UCSD-AML1 (cell line): Measurements from ENCODE around the gene CREBBP.
A peak's percentile ranks its signal among the peaks of the same experiment; 100 is the strongest.
"Not testable (repeated sequence)": the region's sequence is repeated elsewhere in the genome, so short reads cannot be mapped to it uniquely, and the experiment has no call there.

ENCODE experiments used
- DNase-seq: peaks from one replicate; lab custom pipeline; 2025; ENCODE audit not compliant: unreplicated experiment; lab: John Stamatoyannopoulos, UW

Gene CREBBP

DNA sequence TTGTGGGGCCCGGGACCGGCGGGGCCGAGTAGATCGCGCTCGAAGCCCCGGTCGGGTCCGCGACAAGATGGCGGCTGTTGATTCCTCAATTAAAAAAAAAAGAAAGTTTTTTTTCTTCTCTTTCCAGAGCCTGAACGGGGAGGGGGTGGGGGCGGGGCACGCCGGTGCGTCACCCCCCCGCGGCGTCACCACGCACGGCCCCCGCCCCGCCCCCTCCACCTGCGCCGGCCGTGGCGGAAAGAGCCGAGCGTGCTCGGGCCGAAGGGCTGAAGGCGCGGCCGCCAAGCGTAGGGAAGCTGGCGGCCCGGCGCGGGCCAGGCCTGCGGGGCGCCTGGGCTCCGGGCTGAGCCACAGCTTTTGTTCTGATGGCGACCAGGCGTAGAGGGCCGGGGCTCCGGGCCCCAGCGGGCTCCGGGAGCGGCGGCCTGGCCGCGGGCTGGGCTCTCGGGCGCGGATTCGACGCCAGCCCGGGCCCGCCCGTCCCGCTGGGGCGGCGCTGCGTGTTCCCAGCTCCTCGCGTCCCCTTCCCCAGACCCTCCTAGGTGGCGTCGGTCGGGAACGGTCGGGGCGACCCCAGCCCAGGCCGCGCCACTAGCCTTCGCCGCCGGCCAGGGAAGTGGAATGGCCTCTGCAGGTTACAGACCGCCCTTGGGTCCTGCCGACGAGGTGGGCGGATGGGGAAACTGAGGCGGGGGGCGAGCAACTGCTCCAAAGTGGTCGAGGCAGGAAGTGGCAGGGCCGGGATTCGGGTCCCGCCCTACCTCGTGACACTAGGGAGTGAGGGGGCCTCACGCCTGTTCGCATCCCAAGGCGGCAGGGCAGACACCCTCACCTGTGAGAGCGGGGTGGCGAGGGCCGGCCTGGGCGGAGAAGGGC is at the start of gene CREBBP:
Gene CREBBP, minus strand, starts transcription at position 91 of the 876 bp plus-strand sequence. CDS start 797 bp downstream, outside the sequence.
- DNase-seq: peak; percentile 93

DNA sequence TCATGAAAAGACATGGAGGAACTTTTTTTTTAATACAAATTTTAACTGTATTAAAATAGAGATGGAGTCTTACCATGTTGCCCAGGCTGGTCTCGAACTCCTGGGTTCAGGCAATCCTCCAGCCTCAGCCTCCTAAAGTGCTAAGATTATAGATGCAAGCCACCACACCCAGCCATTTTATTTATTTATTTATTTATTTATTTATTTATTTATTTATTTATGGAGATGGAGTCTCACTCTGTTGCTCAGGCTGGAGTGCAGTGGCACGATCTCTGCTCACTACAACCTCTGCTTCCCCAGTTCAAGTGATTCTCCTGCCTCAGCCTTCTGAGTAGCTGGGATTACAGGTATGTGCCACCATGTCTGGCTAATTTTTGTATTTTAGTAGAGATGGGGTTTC is 46.6 kb upstream of the CREBBP start:
- DNase-seq: not testable (repeated sequence)

- no peak for DNase-seq
These were observed 44.2 kb upstream of the CREBBP start for GRCh38 chr16:3924763-3925162.

DNA sequence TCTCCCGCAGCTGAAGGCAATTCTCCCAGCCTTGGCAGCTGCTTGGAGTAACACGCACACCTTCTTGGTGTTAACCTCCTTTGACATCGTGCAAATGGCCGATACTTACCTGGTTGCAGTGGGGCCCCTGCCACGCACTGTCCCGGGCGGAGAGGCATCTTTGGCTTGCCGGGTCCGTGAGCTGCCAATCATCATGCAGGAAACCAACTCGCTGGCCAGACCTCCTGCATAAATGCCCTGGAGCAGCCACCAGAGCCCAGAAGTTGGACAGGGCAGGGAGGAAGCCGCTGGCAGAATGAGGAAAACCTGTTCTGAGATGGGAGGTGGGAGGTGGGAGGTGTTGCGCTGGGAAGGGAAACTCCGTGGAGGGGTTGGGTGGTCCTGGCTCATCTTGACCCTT is 41.7 kb upstream of the CREBBP start:
- DNase-seq: no peak

- no peak for DNase-seq
These were observed 39.7 kb upstream of the CREBBP start for GRCh38 chr16:3920206-3920605.

GRCh38 chr16:3919413-3919812 is 38.9 kb upstream of the CREBBP start:
- no peak for DNase-seq

DNA sequence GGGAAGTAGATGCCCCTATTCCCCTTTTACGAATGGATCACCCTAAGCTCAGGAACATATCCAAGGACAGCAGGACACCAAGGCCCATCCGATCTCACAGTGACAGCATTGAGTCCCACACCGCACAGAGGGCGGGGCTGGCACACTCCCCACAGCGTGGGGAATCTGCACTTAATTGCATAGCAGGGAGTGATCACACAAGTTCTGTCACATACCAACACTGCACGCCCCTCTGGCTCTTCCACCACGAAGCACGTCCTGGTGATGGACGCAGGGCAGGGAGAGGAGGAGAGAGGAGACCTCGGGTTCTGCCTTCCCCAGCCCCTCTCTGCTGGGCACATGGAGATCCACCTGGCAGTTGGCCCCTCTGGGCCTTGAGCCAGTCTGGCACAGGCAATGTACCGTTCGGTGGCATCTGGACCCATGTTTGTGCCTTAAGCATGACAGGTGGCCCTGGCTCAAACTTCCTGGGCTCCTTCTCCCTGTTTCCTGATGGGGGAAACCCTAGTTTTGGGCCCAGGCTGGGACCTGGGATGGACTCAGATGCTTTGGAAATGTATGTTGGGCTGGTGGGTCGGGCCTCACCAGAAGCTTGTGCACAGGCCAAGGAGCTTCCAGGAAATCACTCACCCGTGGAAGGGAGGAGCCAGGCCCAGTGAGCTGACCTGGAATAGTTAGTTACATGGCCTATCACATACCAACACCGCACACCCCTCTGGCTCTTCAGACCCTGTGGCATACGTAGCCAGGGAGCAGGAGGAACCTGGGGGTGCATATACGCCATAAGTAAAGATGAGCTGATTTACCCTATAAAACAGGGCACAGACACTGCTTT is 35.1 kb upstream of the CREBBP start:
- DNase-seq: no peak

- DNase-seq: no peak
These were observed 32.4 kb upstream of the CREBBP start for GRCh38 chr16:3912897-3913296.

- no peak for DNase-seq
These were observed 31.9 kb upstream of the CREBBP start for GRCh38 chr16:3912373-3912772.

- DNase-seq: not testable (repeated sequence)
These were observed 31.2 kb upstream of the CREBBP start for GRCh38 chr16:3911741-3912140.

GRCh38 chr16:3909791-3910583 is 29.5 kb upstream of the CREBBP start:
- no peak for DNase-seq

GRCh38 chr16:3908951-3909437 is 28.5 kb upstream of the CREBBP start:
- DNase-seq: no peak

GRCh38 chr16:3907586-3907985 is 27.1 kb upstream of the CREBBP start:
- no peak for DNase-seq

DNA sequence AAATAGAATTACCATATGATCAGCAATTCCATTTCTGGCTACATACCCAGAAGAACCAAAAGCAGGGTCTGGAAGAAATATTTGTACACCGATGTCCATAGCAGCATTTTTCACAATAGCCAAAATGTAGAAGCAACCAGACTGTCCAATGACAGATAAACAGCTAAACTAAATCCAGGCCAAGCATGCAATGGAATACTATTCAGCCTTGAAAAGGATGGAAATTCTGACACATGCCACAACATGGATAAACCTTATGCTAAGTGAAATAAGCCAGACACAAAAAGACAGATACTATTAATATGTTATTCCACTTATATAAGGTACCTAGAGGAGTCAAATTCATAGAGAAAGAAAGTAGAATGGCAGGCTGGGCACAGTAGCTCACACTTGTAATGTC is 25.9 kb upstream of the CREBBP start:
- no peak for DNase-seq

DNA sequence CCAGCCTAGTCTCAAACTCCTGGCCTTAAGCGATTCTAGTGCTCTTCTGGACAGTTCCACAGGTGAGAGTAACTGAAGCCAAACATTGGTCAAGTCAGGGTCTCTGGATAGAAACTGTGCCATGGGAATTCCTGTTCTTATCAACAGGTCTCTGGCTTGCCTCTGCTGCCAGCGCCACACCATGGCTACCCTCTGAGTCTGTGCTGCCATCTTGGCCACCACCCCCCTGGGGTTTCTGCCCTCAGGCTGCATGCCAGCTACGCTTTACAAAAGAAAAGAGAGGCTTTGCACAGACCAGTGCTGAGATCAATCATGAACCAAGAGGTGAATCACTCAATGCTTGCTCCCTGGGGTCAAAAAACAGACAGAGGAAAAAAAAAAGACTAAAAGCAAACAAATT is 24.4 kb upstream of the CREBBP start:
- DNase-seq: no peak

DNA sequence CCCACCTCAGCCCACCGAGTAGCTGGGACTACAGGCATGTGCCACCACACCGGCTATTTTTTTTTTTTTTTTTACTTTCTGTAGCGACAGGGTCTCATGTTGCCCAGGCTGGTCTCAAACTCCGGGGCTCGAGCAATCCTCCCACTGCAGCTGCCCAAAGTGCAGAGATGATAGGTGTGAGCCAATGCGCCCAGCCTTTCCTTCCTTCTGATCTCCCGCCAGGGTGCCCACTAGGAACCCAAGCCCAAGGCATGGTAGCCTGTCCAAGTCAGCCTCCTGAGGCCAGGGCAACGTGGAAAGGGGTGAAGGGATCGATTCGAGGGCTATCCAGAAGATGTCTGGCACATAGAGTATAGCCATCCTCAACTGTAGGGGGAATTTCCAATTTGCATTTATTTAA is 9.6 kb upstream of the CREBBP start:
- no peak for DNase-seq

DNA sequence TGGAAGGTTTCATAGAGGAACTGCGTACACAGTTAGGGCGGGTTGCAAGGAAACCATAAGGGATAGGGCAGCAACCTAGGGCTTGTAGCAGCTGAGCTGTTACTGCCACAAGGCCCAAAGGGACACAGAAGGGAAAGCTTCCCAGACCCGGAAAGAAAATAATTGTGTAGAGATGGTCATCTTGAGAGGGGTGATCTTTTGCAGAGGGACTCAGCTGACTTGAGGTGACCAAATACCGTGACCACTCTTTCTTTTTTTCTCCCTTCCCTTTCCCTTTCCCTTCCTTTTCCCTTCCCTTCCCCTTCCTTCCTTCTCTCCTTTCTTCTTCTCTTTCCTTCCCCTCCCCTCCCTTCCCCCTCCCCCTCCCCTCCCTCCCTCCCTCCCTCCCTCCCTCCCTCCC is 8.5 kb upstream of the CREBBP start:
- no peak for DNase-seq

GRCh38 chr16:3885999-3886398 is 5.5 kb upstream of the CREBBP start:
- DNase-seq: not testable (repeated sequence)

DNA sequence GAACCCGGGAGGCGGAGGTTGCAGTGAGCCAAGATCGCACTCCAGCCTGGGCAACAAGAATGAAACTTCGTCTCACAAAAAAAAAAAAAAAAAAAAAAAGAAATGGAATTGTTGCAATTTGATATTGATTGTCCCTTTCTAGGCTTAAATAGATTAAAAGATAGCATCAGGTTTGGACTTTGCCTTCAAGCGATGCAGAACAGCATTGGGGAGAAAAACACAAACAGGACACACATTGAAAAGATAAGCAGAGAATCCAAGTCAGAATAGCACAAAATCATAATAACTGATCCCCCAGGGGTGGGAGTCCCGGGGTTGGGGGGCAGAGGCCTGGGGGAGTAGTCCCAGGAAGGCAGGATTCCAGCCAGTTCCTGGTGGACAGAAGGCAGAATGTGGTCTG is 3.9 kb upstream of the CREBBP start:
- no peak for DNase-seq

GRCh38 chr16:3882531-3882930 is 2.0 kb upstream of the CREBBP start:
- no peak for DNase-seq

- DNase-seq: no peak
These were observed 1.0 kb upstream of the CREBBP start for GRCh38 chr16:3881499-3881990.
